ENCODE results near the gene MPZL3. TPM values are rescaled to one million over a fixed set of nuclear protein-coding genes. Genes with fewer than 3 reads are reported as not detected.

The MPZL3 gene
- total RNA-seq, 4 donors from 2014 or later: 17.4 to 44.4 (median 32.4) TPM

DNA sequence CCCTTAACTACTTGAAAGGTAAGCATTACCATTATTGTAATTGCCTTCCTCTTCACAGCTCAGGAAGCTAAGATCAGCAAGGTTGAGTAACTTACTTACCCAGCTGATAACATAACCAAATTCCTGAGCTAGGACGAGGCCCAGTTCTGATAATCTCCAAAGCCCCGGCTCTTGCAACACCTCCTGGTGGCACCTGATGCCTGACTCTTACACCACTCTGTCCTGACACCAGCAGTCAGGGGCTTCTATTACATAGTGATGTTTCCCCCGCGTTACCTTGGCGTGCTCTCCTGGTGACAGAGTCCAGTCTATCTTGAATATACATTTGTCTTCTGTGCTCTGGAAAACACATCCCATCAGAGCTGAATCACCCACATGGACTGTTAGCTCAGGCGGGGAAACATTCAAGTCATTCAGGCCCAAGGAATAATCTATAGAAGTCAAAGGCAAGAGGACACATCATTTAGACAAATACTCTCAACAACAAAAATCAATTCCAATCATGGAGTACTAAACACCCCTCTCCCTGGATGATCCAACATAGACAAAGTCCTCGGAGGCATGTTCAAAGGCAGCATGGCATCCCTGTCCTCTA is 39.9 kb downstream of the MPZL3 start:
- no peak overlapping the region for H3K27ac ChIP-seq
- no peaks in the 10 kb centered on the region for H3K36me3 ChIP-seq
- DNase-seq: no peak
- intact Hi-C loops (cut with DNase I): no loop called here
- H3K27me3 ChIP-seq: peaks cover 0 to 21% (median 0%) of the 10 kb centered on the region in 4 donors
- H3K4me1 ChIP-seq: peaks cover 0 to 9% (median 4%) of the 10 kb centered on the region in 3 donors
- no peaks in the 10 kb centered on the region for H3K9me3 ChIP-seq
- TF ChIP-seq CTCF (IDR thresholded peaks at IDR 0.05): no peak
- TF ChIP-seq POLR2A (IDR thresholded peaks at IDR 0.05): no peak
- no peak overlapping the region for H3K4me3 ChIP-seq
- 80 to 88% methylated on average over 7 of the region's 7 CpGs for WGBS, 2 donors

GRCh38 chr11:118211006-118211405 is 41.2 kb downstream of the MPZL3 start:
- no peak overlapping the region for H3K4me3 ChIP-seq
- peaks cover 0 to 12% (median 11%) of the 10 kb centered on the region in 3 donors for H3K4me1 ChIP-seq
- no peak for DNase-seq
- WGBS, 2 donors: 36 to 59% methylated on average over 6 of the region's 6 CpGs
- TF ChIP-seq POLR2A (IDR thresholded peaks at IDR 0.05) (no peak), CTCF (IDR thresholded peaks at IDR 0.05) (no peak)
- no peaks in the 10 kb centered on the region for H3K9me3 ChIP-seq
- H3K36me3 ChIP-seq: no peaks in the 10 kb centered on the region
- H3K27me3 ChIP-seq: peaks cover 0 to 21% (median 0%) of the 10 kb centered on the region in 4 donors
- no peak overlapping the region for H3K27ac ChIP-seq
- intact Hi-C loops (cut with DNase I): no loop called here

DNA sequence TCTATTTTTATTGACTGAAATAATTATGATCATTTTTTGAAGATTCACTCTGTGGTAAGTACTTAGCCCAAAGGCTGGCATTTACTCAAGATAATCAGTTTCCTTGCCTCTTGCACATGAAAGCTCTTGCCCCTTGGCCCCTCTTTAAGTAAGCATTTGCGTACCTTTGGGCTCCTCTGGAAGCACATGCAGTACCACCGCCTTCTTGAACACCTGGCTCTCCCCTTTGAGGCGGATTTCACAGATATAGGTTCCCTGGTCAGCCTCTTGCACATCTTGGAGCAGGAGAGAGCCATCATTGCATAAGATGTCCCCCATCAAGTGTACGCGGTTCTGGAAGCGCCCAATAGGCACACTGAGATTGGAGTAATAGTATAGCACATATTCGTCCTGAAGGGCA is 41.8 kb downstream of the MPZL3 start:
- intact Hi-C loops (cut with DNase I): no loop called here
- Histone ChIP-seq H3K27ac (no peak overlapping the region), H3K36me3 (no peaks in the 10 kb centered on the region), H3K9me3 (no peaks in the 10 kb centered on the region), H3K4me3 (no peak overlapping the region), H3K4me1 (peaks cover 0 to 12% (median 7%) of the 10 kb centered on the region in 3 donors), H3K27me3 (peaks cover 0 to 21% (median 0%) of the 10 kb centered on the region in 4 donors)
- WGBS, 2 donors: 89 to 92% methylated on average over 6 to 7 of the region's 7 CpGs
- TF ChIP-seq POLR2A (IDR thresholded peaks at IDR 0.05): no peak
- no peak for TF ChIP-seq CTCF (IDR thresholded peaks at IDR 0.05)
- no peak for DNase-seq

DNA sequence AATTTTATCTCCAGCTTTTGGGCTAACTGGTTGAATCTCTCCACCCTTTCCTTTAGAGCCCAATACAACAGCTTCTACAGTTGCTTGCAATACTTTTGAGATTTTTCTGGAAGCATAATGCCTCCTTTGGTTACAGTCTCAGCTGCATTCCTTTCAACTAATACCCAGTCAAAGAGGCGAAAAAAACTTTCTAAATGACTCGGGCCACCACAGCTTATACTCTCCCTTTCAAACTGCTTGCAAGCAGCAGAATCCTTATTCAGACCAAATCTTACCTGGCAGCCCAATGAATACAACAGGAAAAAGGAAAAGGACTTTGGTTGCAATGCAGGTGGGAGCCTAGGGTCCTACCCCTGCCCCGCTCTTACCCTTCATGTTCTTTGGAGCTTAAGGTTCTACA is 43.1 kb downstream of the MPZL3 start:
- DNase-seq: no peak
- Histone ChIP-seq H3K36me3 (no peaks in the 10 kb centered on the region), H3K4me3 (no peak overlapping the region), H3K27ac (no peak overlapping the region), H3K9me3 (no peaks in the 10 kb centered on the region), H3K27me3 (peaks cover 0 to 17% (median 0%) of the 10 kb centered on the region in 4 donors), H3K4me1 (peaks cover 0 to 12% (median 7%) of the 10 kb centered on the region in 3 donors)
- WGBS, 2 donors: 72 to 86% methylated on average over 3 of the region's 3 CpGs
- intact Hi-C loops (cut with DNase I): no loop called here
- no peak for TF ChIP-seq CTCF (IDR thresholded peaks at IDR 0.05)
- TF ChIP-seq POLR2A (IDR thresholded peaks at IDR 0.05): no peak

- Histone ChIP-seq H3K9me3 (no peaks in the 10 kb centered on the region), H3K27ac (peak overlapping the region in 1 of 4 donors; percentile 18), H3K36me3 (no peaks in the 10 kb centered on the region), H3K27me3 (peaks cover 0 to 11% (median 0%) of the 10 kb centered on the region in 4 donors), H3K4me3 (no peak overlapping the region), H3K4me1 (peaks cover 0 to 12% (median 7%) of the 10 kb centered on the region in 3 donors)
- no peak for DNase-seq
- TF ChIP-seq POLR2A (IDR thresholded peaks at IDR 0.05): no peak
- TF ChIP-seq CTCF (IDR thresholded peaks at IDR 0.05): no peak
- intact Hi-C loops (cut with DNase I): no loop called here
- WGBS, 2 donors: 84 to 86% methylated on average over 2 of the region's 2 CpGs
Measured at GRCh38 chr11:118207079-118207478, 45.1 kb downstream of the MPZL3 start.

All from esophagus squamous epithelium (tissue), 5 donors.